KOPT-K1 (cell line): ENCODE data around the gene SHROOM3.

ENCODE experiments used
- H3K27ac ChIP-seq: fragments of 200-600 bp; sonication (generic); 2 replicates; pipeline ENCODE4 v1.5.1; 2016; ENCODE audit warnings: antibody characterized with exemption, mild to moderate bottlenecking, low read depth, low read length; ENCODE audit not compliant: poor library complexity, severe bottlenecking
- H3K36me3 ChIP-seq: fragments of 200-600 bp; sonication (generic); 2 replicates; pipeline ENCODE4 v1.5.1; 2017; ENCODE audit warnings: antibody characterized with exemption, mild to moderate bottlenecking, low read length, moderate library complexity; ENCODE audit not compliant: insufficient read depth
- H3K9me3 ChIP-seq: fragments of 200-600 bp; sonication (generic); 2 replicates; pipeline ENCODE4 v1.5.1; 2017; ENCODE audit warnings: antibody characterized with exemption, low read length, mild to moderate bottlenecking; ENCODE audit not compliant: insufficient read depth, poor library complexity, severe bottlenecking

SHROOM3 gene

DNA sequence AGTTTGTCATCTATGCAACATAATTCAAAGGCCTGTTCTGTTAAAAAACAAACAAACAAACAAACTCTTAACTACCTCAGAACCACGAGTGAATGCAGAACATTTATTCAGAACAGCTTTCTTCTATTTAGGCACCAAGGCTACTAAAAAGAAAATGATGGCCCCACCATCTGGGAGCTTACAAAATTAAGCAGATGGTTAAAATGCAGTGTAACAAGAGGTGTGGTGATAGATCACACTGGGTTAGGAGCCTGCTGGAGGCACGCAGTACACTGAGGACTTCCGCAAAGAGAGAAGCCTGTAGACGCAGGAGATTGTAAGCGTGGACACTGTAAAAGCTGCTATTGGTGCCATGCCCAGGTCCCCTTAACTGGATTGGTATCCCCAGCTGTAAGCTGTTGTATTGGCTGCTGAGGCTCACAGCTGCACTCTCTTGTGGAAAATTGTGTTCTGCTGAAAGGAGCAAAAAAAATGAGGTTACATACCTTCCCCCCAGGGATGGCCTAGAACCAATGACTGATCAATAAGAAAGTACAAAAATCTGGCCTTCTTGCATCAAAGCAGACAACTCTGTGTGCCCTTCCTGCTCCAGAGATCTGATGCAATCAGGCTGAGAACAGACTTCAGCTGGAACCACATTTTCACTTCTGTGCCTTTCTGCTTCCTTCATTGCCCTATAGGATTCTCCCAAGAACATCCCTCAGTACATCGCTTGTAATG is 60.0 kb downstream of the SHROOM3 start:
- no peaks in the 10 kb centered on the region for H3K36me3 ChIP-seq
- no peaks in the 10 kb centered on the region for H3K9me3 ChIP-seq
- H3K27ac ChIP-seq: no peak overlapping the region

DNA sequence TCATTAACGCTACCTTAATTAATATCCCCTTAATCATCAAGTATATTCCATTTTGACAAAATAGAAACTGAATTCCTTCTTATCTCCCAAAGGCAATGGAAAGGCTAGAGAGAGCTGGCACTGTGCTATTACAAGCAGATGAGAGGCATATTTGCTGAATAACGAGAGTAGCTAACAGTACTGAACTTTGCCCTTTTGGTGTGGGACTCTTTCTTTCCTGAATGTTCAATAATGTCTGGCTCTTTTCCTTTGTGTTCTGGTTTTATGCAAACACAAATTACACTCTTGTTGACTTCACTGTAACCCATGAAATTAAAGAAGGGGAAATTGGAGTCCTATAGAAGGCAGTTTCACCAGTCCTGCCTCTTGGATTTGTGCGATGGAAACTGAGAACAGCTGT is 63.5 kb downstream of the SHROOM3 start:
- Histone ChIP-seq H3K27ac (no peak overlapping the region), H3K36me3 (no peaks in the 10 kb centered on the region), H3K9me3 (no peaks in the 10 kb centered on the region)

DNA sequence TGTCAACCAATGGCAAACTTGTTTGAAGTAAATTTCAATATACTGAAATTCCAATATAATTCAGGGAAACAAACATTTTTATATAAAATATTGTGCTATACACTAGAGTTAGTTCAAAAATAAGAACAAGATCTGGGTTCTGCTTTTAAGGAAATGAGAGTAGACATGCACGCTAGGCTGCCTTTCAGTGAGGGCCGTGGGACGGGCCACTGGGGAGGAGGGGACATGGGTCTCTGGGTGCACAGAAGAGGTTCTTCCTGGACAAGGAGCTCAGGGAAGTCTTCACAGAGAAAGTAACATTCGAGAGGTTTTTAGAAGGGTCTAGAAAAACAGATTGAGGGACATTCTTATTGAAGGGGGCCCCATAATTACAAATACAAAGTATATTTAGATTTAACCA is 64.4 kb downstream of the SHROOM3 start:
- Histone ChIP-seq H3K27ac (no peak overlapping the region), H3K9me3 (no peaks in the 10 kb centered on the region), H3K36me3 (no peaks in the 10 kb centered on the region)

DNA sequence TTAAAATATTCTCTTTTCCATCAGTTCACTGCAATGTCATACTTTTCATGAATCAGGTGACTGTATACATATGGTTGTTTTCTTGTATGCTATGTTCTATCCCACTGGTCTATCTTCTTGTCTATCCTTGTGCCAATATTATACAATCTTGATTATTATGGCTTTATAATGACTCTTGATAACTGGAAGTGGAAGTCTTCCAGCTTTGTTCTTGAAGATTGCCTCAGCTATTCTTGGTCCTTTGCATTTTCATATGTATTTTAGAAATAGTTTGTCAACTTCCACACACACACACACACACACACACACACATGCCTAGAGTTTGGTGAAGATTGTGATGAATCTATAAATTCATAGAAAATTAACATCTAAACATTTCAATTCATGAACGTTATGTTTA is 67.9 kb downstream of the SHROOM3 start:
- Histone ChIP-seq H3K27ac (no peak overlapping the region), H3K36me3 (no peaks in the 10 kb centered on the region), H3K9me3 (no peaks in the 10 kb centered on the region)

DNA sequence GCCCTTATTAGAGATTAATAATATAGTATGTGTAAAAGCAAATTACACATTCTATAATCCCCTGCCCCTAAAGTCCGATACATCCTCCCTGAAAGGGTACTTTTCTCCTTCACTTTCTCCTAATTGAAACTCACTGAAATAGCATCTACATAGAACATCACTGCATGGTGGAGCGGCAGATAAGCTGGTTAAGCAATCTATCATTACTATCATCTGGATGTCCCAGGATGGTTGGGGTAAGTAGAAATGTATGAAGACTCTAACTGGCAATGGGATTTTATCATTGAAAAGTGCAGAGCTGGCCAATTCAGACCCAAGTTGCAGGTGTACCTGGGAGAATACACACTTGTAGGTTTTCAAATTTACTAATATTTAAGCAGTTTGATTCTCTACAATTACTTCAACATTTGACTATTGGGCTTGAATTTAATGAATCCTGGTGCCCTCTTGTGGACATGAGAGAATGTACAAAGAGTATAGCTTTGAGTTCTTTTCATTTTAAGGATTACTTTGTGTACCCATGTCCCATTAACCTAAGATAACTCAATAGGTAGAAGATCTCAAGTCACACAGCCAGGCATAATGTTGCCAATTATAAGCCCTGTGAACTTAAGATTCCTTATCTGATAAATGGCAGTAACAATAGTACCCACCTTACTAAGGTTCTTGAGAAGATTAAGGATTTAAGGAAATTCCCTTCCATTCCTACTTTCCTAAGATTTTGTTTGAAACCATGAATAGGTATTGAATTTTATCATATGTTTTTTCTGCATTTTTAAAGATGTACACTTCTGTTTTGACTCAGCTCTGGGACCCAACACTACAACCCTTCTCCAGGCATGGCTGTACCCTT is 69.8 kb downstream of the SHROOM3 start:
- Histone ChIP-seq H3K9me3 (no peaks in the 10 kb centered on the region), H3K36me3 (no peaks in the 10 kb centered on the region), H3K27ac (no peak overlapping the region)

DNA sequence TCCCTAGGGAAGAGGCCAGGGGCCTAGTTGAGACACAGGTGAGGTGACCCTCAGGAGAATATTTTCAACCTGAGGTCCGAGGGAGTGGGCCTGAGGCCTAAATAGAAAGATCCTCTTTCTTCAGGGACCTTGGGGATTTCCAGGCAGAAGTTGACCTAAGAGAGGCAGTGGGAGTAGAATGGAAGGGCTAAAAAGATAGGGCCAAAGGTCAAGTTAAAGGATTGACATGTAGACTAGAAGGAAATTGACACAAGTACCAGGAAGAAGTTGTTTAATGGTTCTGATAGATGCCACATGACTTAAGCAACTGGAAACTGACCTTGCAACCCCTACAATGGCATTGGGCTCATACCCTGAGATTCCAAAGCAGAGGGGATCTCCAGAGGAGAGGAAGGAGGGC is 76.9 kb downstream of the SHROOM3 start:
- H3K36me3 ChIP-seq: no peaks in the 10 kb centered on the region
- H3K27ac ChIP-seq: no peak overlapping the region
- H3K9me3 ChIP-seq: no peaks in the 10 kb centered on the region

DNA sequence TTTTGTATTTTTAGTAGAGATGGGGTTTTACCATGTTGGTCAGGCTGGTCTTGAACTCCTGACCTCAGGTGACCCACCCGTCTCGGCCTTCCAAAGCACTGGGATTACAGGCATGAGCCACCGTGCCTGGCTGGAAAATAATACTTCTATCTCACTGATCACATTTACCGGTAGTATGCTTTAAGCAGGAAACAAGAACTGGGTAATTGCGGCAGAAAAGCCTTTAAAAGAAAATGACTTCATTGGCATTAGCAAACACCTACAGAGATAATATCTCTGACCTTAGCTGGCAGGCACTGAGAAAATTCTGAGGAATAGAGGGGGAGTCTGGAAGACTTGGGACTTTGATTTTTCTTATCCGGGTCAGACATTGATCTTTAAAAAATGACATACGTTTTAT is 78.5 kb downstream of the SHROOM3 start:
- Histone ChIP-seq H3K36me3 (no peaks in the 10 kb centered on the region), H3K9me3 (no peaks in the 10 kb centered on the region), H3K27ac (no peak overlapping the region)

DNA sequence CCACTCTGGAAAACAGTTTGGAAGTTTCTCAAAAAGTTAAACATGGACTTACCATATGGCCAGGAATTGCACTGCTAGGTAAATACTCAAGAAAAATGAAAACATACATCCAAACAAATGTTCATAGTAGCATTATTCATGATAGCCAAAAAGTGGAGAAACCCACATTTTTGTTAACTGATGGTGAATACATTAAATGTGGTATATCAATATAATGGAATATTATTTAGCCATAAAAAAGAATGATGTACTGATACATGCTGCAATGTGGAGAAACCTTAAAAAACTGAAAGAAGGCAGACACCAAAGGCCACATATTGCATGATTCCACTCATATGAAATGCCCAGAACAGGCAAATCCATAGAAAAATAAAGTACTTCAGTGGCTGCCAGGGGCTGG is 79.1 kb downstream of the SHROOM3 start:
- Histone ChIP-seq H3K9me3 (no peaks in the 10 kb centered on the region), H3K36me3 (no peaks in the 10 kb centered on the region), H3K27ac (no peak overlapping the region)

DNA sequence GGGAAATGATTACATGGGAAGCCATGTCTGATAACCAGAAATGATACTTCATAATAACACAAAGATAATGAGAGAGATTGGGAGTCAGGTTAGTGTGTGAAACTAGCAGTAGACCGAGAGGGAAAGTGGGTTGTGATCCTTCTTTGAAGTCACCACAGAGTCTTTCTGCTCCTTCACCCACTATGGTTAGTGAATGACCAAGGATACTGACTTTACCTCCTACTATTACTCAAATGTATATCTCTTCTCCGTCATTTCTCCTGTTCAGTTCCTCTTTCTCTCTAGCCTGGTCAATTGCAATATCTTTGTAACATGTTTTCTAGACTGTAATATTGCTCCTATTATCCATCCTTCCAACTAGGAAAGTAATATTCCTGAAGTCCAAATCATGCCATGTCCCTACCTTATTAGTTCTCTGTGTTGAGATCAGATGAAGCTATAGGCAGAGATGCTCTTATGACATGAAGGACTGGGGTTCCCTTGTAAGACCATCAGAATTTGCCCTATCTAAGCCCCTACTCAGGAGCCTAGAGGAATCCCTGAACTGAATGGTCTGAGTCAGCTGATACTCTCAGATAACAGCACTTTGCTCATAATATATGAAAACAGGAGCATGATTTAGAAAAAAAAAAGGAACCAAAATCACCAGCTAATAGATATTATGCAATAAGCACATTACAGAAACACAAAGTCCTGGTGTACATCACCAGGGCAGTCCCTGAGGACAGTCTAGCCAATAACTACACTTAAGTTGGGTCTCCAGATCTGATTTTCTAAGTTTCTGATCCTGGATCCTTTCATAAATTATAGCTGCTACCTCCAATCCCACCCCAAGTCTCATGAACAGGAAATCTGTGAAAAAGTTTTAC is 81.2 kb downstream of the SHROOM3 start:
- no peaks in the 10 kb centered on the region for H3K9me3 ChIP-seq
- H3K27ac ChIP-seq: no peak overlapping the region
- H3K36me3 ChIP-seq: no peaks in the 10 kb centered on the region

DNA sequence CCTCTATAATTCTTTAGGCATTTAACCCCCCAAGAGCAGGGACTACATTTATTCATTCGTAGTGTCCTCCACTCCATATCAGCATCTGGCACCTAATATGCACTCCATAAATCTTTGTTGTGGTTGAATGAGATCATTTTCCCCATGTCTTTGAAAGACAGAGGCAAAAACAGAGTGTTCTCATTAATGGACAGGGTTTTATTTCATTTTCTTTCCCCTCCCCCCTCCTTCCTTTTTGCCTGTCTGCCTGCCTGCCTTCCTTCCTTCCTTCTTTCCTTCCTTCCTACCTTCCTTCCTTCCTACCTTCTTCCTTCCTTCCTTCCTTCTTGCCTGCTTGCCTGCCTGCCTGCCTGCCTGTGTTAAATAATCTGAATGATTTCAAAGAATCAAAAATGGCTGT is 83.2 kb downstream of the SHROOM3 start:
- Histone ChIP-seq H3K36me3 (no peaks in the 10 kb centered on the region), H3K27ac (no peak overlapping the region), H3K9me3 (no peaks in the 10 kb centered on the region)

DNA sequence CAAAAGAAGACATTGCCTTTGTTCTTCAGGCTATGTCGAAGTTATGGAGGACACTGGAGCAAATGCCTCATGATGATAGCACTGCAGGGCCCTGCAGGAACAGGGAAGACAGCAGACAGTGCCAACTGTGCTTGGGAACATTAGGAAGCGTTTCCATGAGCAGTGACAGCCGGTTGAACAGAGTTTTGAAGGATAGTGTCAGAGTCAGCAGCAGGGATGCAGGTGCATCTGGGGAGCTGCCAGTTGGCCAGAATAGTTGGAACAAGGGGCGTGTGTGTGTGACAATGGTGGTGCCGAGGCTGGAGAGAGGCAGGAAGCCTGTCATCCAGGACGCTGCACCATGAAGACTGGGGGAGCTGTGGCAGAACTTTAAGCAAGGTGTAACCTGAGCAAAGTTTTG is 88.6 kb downstream of the SHROOM3 start:
- Histone ChIP-seq H3K36me3 (no peaks in the 10 kb centered on the region), H3K9me3 (no peaks in the 10 kb centered on the region), H3K27ac (no peak overlapping the region)

DNA sequence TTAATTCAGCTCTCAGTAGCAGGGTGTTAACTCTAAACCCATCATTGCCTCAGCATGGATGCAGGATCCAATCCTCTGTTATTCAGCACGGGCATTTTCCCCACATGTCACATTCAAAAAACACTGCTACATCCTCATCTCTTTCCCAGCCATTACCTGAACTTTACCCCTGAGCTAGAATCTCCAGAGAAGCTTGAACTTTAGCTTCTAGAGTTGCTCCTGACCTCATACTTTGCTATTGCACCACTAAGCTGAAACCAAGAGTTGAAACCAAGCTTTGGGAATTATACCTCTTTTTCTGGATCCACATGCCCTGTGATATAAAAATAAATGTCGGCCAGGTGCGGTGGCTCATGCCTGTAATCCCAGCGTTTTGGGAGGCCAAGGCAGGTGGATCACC is 90.7 kb downstream of the SHROOM3 start:
- Histone ChIP-seq H3K36me3 (no peaks in the 10 kb centered on the region), H3K9me3 (no peaks in the 10 kb centered on the region), H3K27ac (no peak overlapping the region)

DNA sequence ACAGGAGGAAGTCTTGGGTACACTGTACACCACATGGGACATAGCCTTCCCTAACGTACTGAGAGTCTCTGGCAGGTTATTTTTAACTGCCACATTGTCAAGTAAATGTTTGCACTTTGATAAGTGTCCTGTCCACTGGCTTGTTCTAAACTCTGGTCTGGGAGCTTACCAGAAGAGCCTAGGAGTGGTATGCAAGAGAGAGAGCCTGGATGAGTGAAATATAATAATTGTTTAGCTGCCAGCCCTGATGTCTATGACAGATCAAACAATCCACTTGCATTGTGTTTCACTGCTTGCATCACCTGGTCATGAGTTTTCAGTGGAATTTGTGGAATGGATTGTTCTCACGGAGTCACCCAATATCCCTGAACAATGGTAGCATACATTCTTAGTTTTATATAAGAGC is 91.6 kb downstream of the SHROOM3 start:
- Histone ChIP-seq H3K36me3 (no peaks in the 10 kb centered on the region), H3K27ac (no peak overlapping the region), H3K9me3 (no peaks in the 10 kb centered on the region)

DNA sequence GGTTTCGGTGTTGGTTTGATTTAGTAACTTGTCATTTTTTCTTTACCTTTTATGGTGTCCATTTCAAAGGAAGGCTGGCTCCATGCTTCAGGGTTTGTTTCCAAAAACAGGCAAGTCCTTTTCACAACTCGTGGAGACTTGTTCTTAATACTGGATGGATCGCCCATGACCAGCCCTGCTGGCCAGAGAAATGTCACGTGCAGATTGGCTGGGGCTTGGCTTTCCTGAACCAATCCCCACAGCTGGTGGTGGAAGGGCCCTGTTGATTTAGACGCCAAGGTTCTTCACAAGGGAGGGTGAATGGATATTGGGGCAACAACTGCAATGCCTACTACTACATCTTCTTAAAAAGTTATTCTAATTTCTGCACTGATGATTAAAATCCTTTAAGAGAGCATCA is 92.6 kb downstream of the SHROOM3 start:
- Histone ChIP-seq H3K9me3 (no peaks in the 10 kb centered on the region), H3K27ac (no peak overlapping the region), H3K36me3 (no peaks in the 10 kb centered on the region)

DNA sequence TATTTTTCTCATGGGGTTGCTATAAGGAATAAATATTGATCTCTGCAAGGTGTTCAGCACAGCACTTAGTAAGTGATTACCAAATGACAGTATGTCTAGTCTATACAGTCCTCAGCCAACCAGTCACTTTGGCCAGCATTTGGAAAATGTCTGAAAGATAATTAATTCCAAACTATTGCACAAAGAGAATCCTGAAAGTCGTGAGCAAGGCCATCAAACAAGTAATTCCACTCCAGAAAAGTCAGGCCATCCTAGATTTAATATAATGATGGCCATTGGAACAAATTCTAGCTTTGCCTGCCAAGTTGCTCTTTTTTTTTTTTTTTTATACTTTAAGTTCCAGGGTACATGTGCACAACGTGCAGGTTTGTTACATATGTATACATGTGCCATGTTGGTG is 96.6 kb downstream of the SHROOM3 start:
- Histone ChIP-seq H3K36me3 (no peaks in the 10 kb centered on the region), H3K27ac (no peak overlapping the region), H3K9me3 (no peaks in the 10 kb centered on the region)
